Suprapubic skin (tissue), 4 donors: ENCODE data around the gene SNTA1.

ENCODE experiments used
- CTCF ChIP-seq, 2 donors: fragments of 200-600 bp in 1 of 2; fragments of 450-650 bp in 1 of 2; sonication (generic) in 1 of 2; IDR thresholded peaks; one replicate each; pipeline ENCODE4 v1.5.1; 2016 to 2019; ENCODE audit warnings: antibody characterized with exemption in 2 of 2, mild to moderate bottlenecking in 1 of 2, moderate library complexity in 1 of 2
- EP300 ChIP-seq: sonication (generic); formaldehyde crosslinking; IDR thresholded peaks from one replicate; pipeline ENCODE4 v1.6.1; 2017; ENCODE audit warnings: antibody characterized with exemption
- POLR2AphosphoS5 ChIP-seq, 3 donors: sonication (generic); formaldehyde crosslinking; IDR thresholded peaks; one replicate each; pipeline ENCODE4 v1.6.1; 2017; ENCODE audit warnings: antibody characterized with exemption in 3 of 3

- no peak for TF ChIP-seq CTCF (IDR thresholded peaks at IDR 0.05)
- no peak for TF ChIP-seq EP300
- no peak for TF ChIP-seq POLR2AphosphoS5 (IDR thresholded peaks at IDR 0.05)
These were observed 32.0 kb upstream of the SNTA1 start for GRCh38 chr20:33475381-33476152.
